CD14-positive monocyte (primary cell): ENCODE results near the gene CACNA1G. TPM values are rescaled to one million over a fixed set of nuclear protein-coding genes. Genes with fewer than 3 reads are reported as not detected.
A peak's percentile ranks its signal among the peaks of the same experiment; 100 is the strongest.

ENCODE experiments used
- DNase-seq, 3 donors: peaks; one replicate each; pipeline ENCODE4 v3.0.0-alpha.2; 2011 to 2022
- H2AFZ ChIP-seq: 2 replicates; pipeline ENCODE4 v1.6.0; 2012; ENCODE audit warnings: mild to moderate bottlenecking, low read depth, low read length, inconsistent platforms; ENCODE audit not compliant: insufficient read depth, poor library complexity, severe bottlenecking
- H3K27ac ChIP-seq, 2 donors: 1 replicate in 1 of 2; 2 replicates in 1 of 2; pipeline ENCODE4 v1.5.1; 2012 to 2013; ENCODE audit warnings: low read length in 2 of 2, control low read depth in 1 of 2, inconsistent platforms in 1 of 2, low read depth in 1 of 2, mild to moderate bottlenecking in 1 of 2
- H3K27me3 ChIP-seq, 2 donors: one replicate each; pipeline versions ENCODE4 v1.6.0 to v1.6.1; 2011 to 2013; ENCODE audit warnings: low read length in 2 of 2; ENCODE audit not compliant: control insufficient read depth in 2 of 2, insufficient read depth in 2 of 2
- H3K36me3 ChIP-seq, 2 donors: replicated peaks in 1 of 2; 1 replicate in 1 of 2; 2 replicates in 1 of 2; pipeline versions ENCODE4 v1.5.1 to v1.6.1; 2012 to 2013; ENCODE audit warnings: low read length in 2 of 2, control low read depth in 1 of 2, inconsistent platforms in 1 of 2, mild to moderate bottlenecking in 1 of 2; ENCODE audit not compliant: insufficient read depth in 2 of 2, control insufficient read depth in 1 of 2
- H3K4me1 ChIP-seq, 2 donors: 1 replicate in 1 of 2; 2 replicates in 1 of 2; pipeline versions ENCODE4 v1.5.1 to v1.6.1; 2012 to 2013; ENCODE audit warnings: low read length in 2 of 2, control low read depth in 1 of 2, inconsistent platforms in 1 of 2, mild to moderate bottlenecking in 1 of 2, moderate library complexity in 1 of 2; ENCODE audit not compliant: insufficient read depth in 2 of 2, control insufficient read depth in 1 of 2
- H3K4me2 ChIP-seq: replicated peaks from 2 replicates; pipeline ENCODE3; 2012; ENCODE audit warnings: low read length, moderate library complexity, mild to moderate bottlenecking; ENCODE audit not compliant: poor library complexity, severe bottlenecking; ENCODE audit errors: extremely low read depth
- H3K4me3 ChIP-seq, 3 experiments: fragments of 200-600 bp in 1 of 3; sonication (generic) in 1 of 3; replicated peaks in 1 of 3; 1 replicate in 2 of 3; 2 replicates in 1 of 3; pipeline ENCODE4 v1.5.1; 2011 to 2013; ENCODE audit warnings: low read length in 3 of 3, mild to moderate bottlenecking in 3 of 3, control low read depth in 2 of 3, low read depth in 2 of 3, inconsistent platforms in 1 of 3, moderate library complexity in 1 of 3
- H3K79me2 ChIP-seq: 2 replicates; pipeline ENCODE4 v1.6.0; 2012; ENCODE audit warnings: mild to moderate bottlenecking, control low read depth, inconsistent platforms, low read length, moderate library complexity; ENCODE audit not compliant: insufficient read depth
- H3K9ac ChIP-seq: 2 replicates; pipeline ENCODE4 v1.6.0; 2017; ENCODE audit warnings: low read length, mild to moderate bottlenecking; ENCODE audit not compliant: insufficient read depth, poor library complexity, severe bottlenecking
- H3K9me3 ChIP-seq, 2 donors: replicated peaks in 1 of 2; 1 replicate in 1 of 2; 2 replicates in 1 of 2; pipeline versions ENCODE4 v1.5.1 to v1.6.1; 2012 to 2013; ENCODE audit warnings: low read length in 2 of 2, control low read depth in 1 of 2; ENCODE audit not compliant: control insufficient read depth in 1 of 2, insufficient read depth in 1 of 2
- H4K20me1 ChIP-seq: 2 replicates; pipeline ENCODE4 v1.6.0; 2012; ENCODE audit warnings: mild to moderate bottlenecking, low read length, control low read depth, moderate library complexity; ENCODE audit not compliant: insufficient read depth
- H3K27ac Mint-ChIP-seq, 7 donors: one replicate each; pipeline ENCODE4 v1.8.0; 2020; ENCODE audit warnings: mild to moderate bottlenecking in 7 of 7, mixed read lengths in 7 of 7, moderate library complexity in 6 of 7, inconsistent platforms in 2 of 7
- H3K27me3 Mint-ChIP-seq, 3 donors: one replicate each; pipeline ENCODE4 v1.8.0; 2021 to 2022; ENCODE audit warnings: low read depth in 3 of 3, mild to moderate bottlenecking in 3 of 3, mixed read lengths in 3 of 3, moderate library complexity in 3 of 3, inconsistent platforms in 1 of 3
- H3K36me3 Mint-ChIP-seq, 2 donors: one replicate each; pipeline ENCODE4 v1.8.0; 2020; ENCODE audit warnings: mixed read lengths in 2 of 2, inconsistent platforms in 1 of 2, mild to moderate bottlenecking in 1 of 2
- H3K4me1 Mint-ChIP-seq: one replicate; pipeline ENCODE4 v1.8.0; 2020; ENCODE audit warnings: mild to moderate bottlenecking, mixed read lengths
- H3K4me3 Mint-ChIP-seq, 2 donors: one replicate each; pipeline ENCODE4 v1.8.0; 2020; ENCODE audit warnings: mild to moderate bottlenecking in 2 of 2, mixed read lengths in 2 of 2, moderate library complexity in 1 of 2
- H3K9me3 Mint-ChIP-seq, 7 donors: one replicate each; pipeline ENCODE4 v1.8.0; 2020 to 2022; ENCODE audit warnings: mixed read lengths in 7 of 7, mild to moderate bottlenecking in 6 of 7, moderate library complexity in 6 of 7, inconsistent platforms in 2 of 7
- WGBS: methylation state at CpG from one replicate; pipeline ENCODE4 v1.1.5; 2013; ENCODE audit warnings: missing lambda C conversion rate; ENCODE audit not compliant: insufficient coverage; 5-methylcytosine and 5-hydroxymethylcytosine counted together
- intact Hi-C, 2 donors: fragments of 100-400 bp; cut with micrococcal nuclease; formaldehyde crosslinking; loops; one replicate each; pipeline versions ENCODE4 v1.15.0 to v1.15.1; 2023
- polyA plus RNA-seq, 3 donors: library from polyadenylated mRNA; depleted of rRNA in 1 of 3; unstranded in 2 of 3; stranded (reverse) in 1 of 3; fragments of 300-500 nt in 2 of 3; fragments of >200 nt in 1 of 3; fragmentation: Illumina TruSeq in 2 of 3; gene quantifications; 1 replicate in 2 of 3; 2 replicates in 1 of 3; pipeline ENCODE4 v1.2.3, GENCODE V29; 2012 to 2021
- TF ChIP-seq, protein P1 (sequence below): fragments of 200-600 bp; IDR thresholded peaks from one replicate; pipeline ENCODE4 v1.8.0; 2022; ENCODE audit warnings: antibody characterized with exemption, mild to moderate bottlenecking

CACNA1G gene
- polyA plus RNA-seq, 3 donors: 0.03 TPM; not detected in 2

GRCh38 chr17:50631908-50632571 is 71.5 kb downstream of the CACNA1G start:
- Histone ChIP-seq H3K79me2 (no peaks in the 10 kb centered on the region), H4K20me1 (peaks cover 4% of the 10 kb centered on the region), H3K27ac (no peak overlapping the region), H3K9me3 (no peaks in the 10 kb centered on the region), H3K27me3 (peaks cover 2 to 70% of the 10 kb centered on the region in 2 donors), H3K4me2 (no peak overlapping the region), H3K9ac (no peak overlapping the region), H3K4me3 (no peak overlapping the region), H3K4me1 (peaks cover 16 to 43% of the 10 kb centered on the region in 2 donors), H3K36me3 (no peaks in the 10 kb centered on the region), H2AFZ (no peak overlapping the region)
- intact Hi-C loops: no loop called here
- H3K27me3 Mint-ChIP-seq: peaks cover 70 to 93% (median 74%) of the 10 kb centered on the region in 3 donors
- DNase-seq: no peak
- H3K36me3 Mint-ChIP-seq: peaks cover 2 to 9% of the 10 kb centered on the region in 2 donors
- 84% methylated on average over 7 of the region's 9 CpGs for WGBS
- peaks cover 36% of the 10 kb centered on the region for H3K4me1 Mint-ChIP-seq
- H3K27ac Mint-ChIP-seq: no peak overlapping the region
- TF ChIP-seq, protein P1, sequence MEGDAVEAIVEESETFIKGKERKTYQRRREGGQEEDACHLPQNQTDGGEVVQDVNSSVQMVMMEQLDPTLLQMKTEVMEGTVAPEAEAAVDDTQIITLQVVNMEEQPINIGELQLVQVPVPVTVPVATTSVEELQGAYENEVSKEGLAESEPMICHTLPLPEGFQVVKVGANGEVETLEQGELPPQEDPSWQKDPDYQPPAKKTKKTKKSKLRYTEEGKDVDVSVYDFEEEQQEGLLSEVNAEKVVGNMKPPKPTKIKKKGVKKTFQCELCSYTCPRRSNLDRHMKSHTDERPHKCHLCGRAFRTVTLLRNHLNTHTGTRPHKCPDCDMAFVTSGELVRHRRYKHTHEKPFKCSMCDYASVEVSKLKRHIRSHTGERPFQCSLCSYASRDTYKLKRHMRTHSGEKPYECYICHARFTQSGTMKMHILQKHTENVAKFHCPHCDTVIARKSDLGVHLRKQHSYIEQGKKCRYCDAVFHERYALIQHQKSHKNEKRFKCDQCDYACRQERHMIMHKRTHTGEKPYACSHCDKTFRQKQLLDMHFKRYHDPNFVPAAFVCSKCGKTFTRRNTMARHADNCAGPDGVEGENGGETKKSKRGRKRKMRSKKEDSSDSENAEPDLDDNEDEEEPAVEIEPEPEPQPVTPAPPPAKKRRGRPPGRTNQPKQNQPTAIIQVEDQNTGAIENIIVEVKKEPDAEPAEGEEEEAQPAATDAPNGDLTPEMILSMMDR: no peak
- H3K4me3 Mint-ChIP-seq: peak overlapping the region in 1 of 2 donors; percentile 74
- H3K9me3 Mint-ChIP-seq: peaks cover 0 to 9% (median 0%) of the 10 kb centered on the region in 7 donors

- Histone ChIP-seq H3K9ac (no peak overlapping the region), H3K36me3 (no peaks in the 10 kb centered on the region), H3K4me1 (peaks cover 16 to 43% of the 10 kb centered on the region in 2 donors), H3K79me2 (no peaks in the 10 kb centered on the region), H3K9me3 (no peaks in the 10 kb centered on the region), H3K27ac (no peak overlapping the region), H3K4me3 (no peak overlapping the region), H4K20me1 (peaks cover 8% of the 10 kb centered on the region), H3K27me3 (peaks cover 2 to 72% of the 10 kb centered on the region in 2 donors), H3K4me2 (no peak overlapping the region), H2AFZ (no peak overlapping the region)
- H3K27ac Mint-ChIP-seq: peak overlapping the region in 2 of 7 donors; percentile 8 to 51
- intact Hi-C loops: no loop called here
- DNase-seq: no peak
- WGBS: 85% methylated on average over 3 of the region's 5 CpGs
- H3K4me1 Mint-ChIP-seq: peaks cover 37% of the 10 kb centered on the region
- H3K27me3 Mint-ChIP-seq: peaks cover 68 to 92% (median 71%) of the 10 kb centered on the region in 3 donors
- TF ChIP-seq, protein P1: no peak
- no peak overlapping the region for H3K4me3 Mint-ChIP-seq
- peaks cover 0 to 9% (median 0%) of the 10 kb centered on the region in 7 donors for H3K9me3 Mint-ChIP-seq
- peaks cover 7 to 15% of the 10 kb centered on the region in 2 donors for H3K36me3 Mint-ChIP-seq
Measured at GRCh38 chr17:50632637-50633036, 72.1 kb downstream of the CACNA1G start.
